Measurements from ENCODE around the gene ARSI.
"Not testable (repeated sequence)": the region's sequence is repeated elsewhere in the genome, so short reads cannot be mapped to it uniquely, and the experiment has no call there.

Gene ARSI

DNA sequence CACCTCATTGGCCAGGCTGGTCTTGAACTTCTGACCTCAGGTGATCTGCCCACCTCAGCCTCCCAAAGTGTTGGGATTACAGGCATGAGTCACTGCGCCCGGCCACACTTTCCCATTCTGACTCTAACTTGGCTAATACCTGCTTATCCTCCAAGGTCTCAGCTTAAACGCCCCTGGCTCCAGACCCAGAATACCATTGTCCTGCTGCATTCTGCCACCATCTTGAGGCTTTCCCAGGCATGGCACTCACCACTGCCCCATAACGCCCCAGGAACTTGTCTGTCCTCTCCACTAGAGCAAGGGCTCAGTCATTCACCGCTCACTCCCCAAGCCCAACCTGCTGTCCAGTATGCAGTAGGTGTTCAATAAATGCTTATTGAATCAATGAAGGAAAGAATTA is 53.0 kb downstream of the ARSI start:
- ChIA-PET POLR2A (no interaction called here), CTCF (interaction anchor here (0.7 kb wide), 1 partner anchor 186 kb away, joined by 3 read pairs; no protein-coding TSS in a partner anchor)
- TF ChIP-seq ZNF677 (tag by site-specific recombination; IDR thresholded peaks at IDR 0.05): no peak
- TF ChIP-seq, protein P1, sequence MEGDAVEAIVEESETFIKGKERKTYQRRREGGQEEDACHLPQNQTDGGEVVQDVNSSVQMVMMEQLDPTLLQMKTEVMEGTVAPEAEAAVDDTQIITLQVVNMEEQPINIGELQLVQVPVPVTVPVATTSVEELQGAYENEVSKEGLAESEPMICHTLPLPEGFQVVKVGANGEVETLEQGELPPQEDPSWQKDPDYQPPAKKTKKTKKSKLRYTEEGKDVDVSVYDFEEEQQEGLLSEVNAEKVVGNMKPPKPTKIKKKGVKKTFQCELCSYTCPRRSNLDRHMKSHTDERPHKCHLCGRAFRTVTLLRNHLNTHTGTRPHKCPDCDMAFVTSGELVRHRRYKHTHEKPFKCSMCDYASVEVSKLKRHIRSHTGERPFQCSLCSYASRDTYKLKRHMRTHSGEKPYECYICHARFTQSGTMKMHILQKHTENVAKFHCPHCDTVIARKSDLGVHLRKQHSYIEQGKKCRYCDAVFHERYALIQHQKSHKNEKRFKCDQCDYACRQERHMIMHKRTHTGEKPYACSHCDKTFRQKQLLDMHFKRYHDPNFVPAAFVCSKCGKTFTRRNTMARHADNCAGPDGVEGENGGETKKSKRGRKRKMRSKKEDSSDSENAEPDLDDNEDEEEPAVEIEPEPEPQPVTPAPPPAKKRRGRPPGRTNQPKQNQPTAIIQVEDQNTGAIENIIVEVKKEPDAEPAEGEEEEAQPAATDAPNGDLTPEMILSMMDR (tag by site-specific recombination; IDR thresholded peaks at IDR 0.05): 0 out of 2 replicates have a peak, but pooled peaks have one; percentile 20
- TF ChIP-seq ZNF292 (tag by site-specific recombination; IDR thresholded peaks at IDR 0.05; ENCODE audit: borderline replicate concordance, low read depth): no peak
- no peak for TF ChIP-seq ZNF623 (tag by site-specific recombination; IDR thresholded peaks at IDR 0.05)
- TF ChIP-seq ZFP41 (tag by site-specific recombination; IDR thresholded peaks at IDR 0.05; ENCODE audit: borderline replicate concordance): no peak

DNA sequence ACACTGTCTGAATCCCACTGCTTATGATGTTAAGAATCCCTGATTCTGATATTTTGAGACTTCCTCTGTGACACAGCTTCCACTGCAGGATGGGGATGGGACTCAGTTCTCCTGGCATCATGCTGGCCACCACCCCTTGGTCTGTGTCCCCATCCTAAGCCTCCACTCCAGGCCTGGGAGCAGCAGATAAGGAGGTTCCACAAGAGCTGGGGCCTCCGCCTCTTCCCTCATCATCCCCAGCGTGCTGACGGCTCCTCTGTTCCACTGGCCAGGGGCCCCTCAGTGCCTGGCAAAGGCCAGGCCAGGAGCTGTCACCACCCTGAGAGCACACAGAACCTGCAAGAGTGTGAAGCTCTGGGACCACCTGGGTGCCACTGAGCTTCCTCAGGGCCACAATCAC is 53.8 kb downstream of the ARSI start:
- Histone ChIP-seq H3K36me3 (ENCODE audit: control insufficient read depth in 2 of 2, insufficient read depth in 1 of 2, low read length in 2 of 2) (no peaks in the 10 kb centered on the region), H3K9me3 (ENCODE audit: control insufficient read depth, insufficient read depth, low read depth, low read length) (no peaks in the 10 kb centered on the region), H3K4me1 (ENCODE audit: control insufficient read depth, insufficient read depth, low read length) (no peaks in the 10 kb centered on the region), H3K4me3 (ENCODE audit: low read depth, low read length) (no peak overlapping the region), H3K27ac (ENCODE audit: extremely low read depth, low read depth, low read length) (no peak overlapping the region)
- TF ChIP-seq, protein P2, sequence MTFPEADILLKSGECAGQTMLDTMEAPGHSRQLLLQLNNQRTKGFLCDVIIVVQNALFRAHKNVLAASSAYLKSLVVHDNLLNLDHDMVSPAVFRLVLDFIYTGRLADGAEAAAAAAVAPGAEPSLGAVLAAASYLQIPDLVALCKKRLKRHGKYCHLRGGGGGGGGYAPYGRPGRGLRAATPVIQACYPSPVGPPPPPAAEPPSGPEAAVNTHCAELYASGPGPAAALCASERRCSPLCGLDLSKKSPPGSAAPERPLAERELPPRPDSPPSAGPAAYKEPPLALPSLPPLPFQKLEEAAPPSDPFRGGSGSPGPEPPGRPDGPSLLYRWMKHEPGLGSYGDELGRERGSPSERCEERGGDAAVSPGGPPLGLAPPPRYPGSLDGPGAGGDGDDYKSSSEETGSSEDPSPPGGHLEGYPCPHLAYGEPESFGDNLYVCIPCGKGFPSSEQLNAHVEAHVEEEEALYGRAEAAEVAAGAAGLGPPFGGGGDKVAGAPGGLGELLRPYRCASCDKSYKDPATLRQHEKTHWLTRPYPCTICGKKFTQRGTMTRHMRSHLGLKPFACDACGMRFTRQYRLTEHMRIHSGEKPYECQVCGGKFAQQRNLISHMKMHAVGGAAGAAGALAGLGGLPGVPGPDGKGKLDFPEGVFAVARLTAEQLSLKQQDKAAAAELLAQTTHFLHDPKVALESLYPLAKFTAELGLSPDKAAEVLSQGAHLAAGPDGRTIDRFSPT (tag by site-specific recombination; IDR thresholded peaks at IDR 0.05): no peak
- CTCF ChIA-PET: interaction anchor here (0.6 to 0.7 kb wide), 2 partner anchors 187 to 258 kb away, joined by 3 read pairs; no protein-coding TSS in a partner anchor
- POLR2A ChIA-PET: no interaction called here

More for the DNA sequence above, 53.0 kb downstream of the ARSI start:
- no peak overlapping the region for H3K4me3 ChIP-seq (ENCODE audit: low read depth, low read length)
- H3K4me1 ChIP-seq (ENCODE audit: control insufficient read depth, insufficient read depth, low read length): no peaks in the 10 kb centered on the region
- H3K27ac ChIP-seq (ENCODE audit: extremely low read depth, low read depth, low read length): no peak overlapping the region
- H3K9me3 ChIP-seq (ENCODE audit: control insufficient read depth, insufficient read depth, low read depth, low read length): no peaks in the 10 kb centered on the region
- H3K36me3 ChIP-seq (ENCODE audit: control insufficient read depth in 2 of 2, insufficient read depth in 1 of 2, low read length in 2 of 2): no peaks in the 10 kb centered on the region

DNA sequence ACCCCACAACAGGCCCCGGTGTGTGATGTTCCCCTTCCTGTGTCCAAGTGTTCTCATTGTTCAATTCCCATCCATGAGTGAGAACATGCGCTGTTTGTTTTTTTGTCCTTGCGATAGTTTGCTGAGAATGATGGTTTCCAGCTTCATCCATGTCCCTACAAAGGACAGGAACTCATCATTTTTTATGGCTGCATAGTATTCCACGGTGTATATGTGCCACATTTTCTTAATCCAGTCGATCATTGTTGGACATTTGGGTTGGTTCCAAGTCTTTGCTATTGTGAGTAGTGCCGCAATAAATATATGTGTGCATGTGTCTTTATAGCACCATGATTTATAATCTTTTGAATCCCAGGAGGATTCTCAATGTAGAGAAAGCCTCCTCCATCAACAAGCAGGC is 54.2 kb downstream of the ARSI start:
- POLR2A ChIA-PET; H3K4me1 ChIP-seq (ENCODE audit: control insufficient read depth, insufficient read depth, low read length); H3K27ac ChIP-seq (ENCODE audit: extremely low read depth, low read depth, low read length); H3K9me3 ChIP-seq (ENCODE audit: control insufficient read depth, insufficient read depth, low read depth, low read length); H3K36me3 ChIP-seq (ENCODE audit: control insufficient read depth in 2 of 2, insufficient read depth in 1 of 2, low read length in 2 of 2); H3K4me3 ChIP-seq (ENCODE audit: low read depth, low read length): not testable (repeated sequence)
- CTCF ChIA-PET: interaction anchor here (0.6 kb wide), 1 partner anchor 257 kb away, joined by 3 read pairs; no protein-coding TSS in a partner anchor
- peak; percentile 98 for TF ChIP-seq ZNF146 (tag by site-specific recombination; IDR thresholded peaks at IDR 0.05)

DNA sequence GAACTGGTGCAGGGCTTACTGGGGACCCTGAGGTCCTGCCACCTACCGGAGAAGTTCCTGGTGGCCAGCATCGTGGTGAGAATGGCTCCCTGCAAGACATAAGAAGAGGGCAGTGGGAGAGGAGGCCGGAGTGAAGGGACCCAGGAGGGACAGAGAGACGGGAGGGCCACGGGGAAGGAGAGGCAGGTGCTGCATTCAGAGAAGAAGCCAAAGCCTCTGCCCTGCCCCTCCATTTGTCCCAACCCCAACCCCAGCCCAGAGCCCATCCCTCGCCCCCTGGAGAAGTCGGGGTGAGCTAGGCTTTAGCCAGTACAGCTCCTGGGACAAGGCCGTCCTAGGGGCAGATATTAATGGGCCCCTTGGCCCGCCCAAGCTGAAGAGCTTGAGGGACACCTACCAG is 55.0 kb downstream of the ARSI start:
- no peak overlapping the region for H3K27ac ChIP-seq (ENCODE audit: extremely low read depth, low read depth, low read length)
- no peak for TF ChIP-seq ZNF560 (tag by site-specific recombination; IDR thresholded peaks at IDR 0.05; ENCODE audit: borderline replicate concordance)
- no peak for TF ChIP-seq ZFHX2 (tag by site-specific recombination; conservative IDR thresholded peaks at IDR 0.05)
- TF ChIP-seq PRDM1 (tag by site-specific recombination; IDR thresholded peaks at IDR 0.05): no peak
- no peak for TF ChIP-seq ZNF133 (tag by site-specific recombination; IDR thresholded peaks at IDR 0.05)
- no peak for TF ChIP-seq ZIC2 (tag by site-specific recombination; IDR thresholded peaks at IDR 0.05)
- TF ChIP-seq, protein P3, sequence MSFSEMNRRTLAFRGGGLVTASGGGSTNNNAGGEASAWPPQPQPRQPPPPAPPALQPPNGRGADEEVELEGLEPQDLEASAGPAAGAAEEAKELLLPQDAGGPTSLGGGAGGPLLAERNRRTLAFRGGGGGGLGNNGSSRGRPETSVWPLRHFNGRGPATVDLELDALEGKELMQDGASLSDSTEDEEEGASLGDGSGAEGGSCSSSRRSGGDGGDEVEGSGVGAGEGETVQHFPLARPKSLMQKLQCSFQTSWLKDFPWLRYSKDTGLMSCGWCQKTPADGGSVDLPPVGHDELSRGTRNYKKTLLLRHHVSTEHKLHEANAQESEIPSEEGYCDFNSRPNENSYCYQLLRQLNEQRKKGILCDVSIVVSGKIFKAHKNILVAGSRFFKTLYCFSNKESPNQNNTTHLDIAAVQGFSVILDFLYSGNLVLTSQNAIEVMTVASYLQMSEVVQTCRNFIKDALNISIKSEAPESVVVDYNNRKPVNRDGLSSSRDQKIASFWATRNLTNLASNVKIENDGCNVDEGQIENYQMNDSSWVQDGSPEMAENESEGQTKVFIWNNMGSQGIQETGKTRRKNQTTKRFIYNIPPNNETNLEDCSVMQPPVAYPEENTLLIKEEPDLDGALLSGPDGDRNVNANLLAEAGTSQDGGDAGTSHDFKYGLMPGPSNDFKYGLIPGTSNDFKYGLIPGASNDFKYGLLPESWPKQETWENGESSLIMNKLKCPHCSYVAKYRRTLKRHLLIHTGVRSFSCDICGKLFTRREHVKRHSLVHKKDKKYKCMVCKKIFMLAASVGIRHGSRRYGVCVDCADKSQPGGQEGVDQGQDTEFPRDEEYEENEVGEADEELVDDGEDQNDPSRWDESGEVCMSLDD (tag by site-specific recombination; IDR thresholded peaks at IDR 0.05): no peak
- no peak for TF ChIP-seq OSR2 (tag by site-specific recombination; IDR thresholded peaks at IDR 0.05)
- no peak for TF ChIP-seq ZNF585B (tag by site-specific recombination; IDR thresholded peaks at IDR 0.05)
- no peak for TF ChIP-seq TRIM28 (IDR thresholded peaks at IDR 0.05; ENCODE audit: borderline replicate concordance, low read length)
- no peak for TF ChIP-seq ZNF776 (tag by site-specific recombination; IDR thresholded peaks at IDR 0.05; ENCODE audit: borderline replicate concordance)
- no peak for TF ChIP-seq ZNF629 (tag by site-specific recombination; IDR thresholded peaks at IDR 0.05)
- TF ChIP-seq, protein P4, sequence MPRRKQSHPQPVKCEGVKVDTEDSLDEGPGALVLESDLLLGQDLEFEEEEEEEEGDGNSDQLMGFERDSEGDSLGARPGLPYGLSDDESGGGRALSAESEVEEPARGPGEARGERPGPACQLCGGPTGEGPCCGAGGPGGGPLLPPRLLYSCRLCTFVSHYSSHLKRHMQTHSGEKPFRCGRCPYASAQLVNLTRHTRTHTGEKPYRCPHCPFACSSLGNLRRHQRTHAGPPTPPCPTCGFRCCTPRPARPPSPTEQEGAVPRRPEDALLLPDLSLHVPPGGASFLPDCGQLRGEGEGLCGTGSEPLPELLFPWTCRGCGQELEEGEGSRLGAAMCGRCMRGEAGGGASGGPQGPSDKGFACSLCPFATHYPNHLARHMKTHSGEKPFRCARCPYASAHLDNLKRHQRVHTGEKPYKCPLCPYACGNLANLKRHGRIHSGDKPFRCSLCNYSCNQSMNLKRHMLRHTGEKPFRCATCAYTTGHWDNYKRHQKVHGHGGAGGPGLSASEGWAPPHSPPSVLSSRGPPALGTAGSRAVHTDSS (tag by site-specific recombination; IDR thresholded peaks at IDR 0.05): no peak
- POLR2A ChIA-PET: no interaction called here
- H3K36me3 ChIP-seq (ENCODE audit: control insufficient read depth in 2 of 2, insufficient read depth in 1 of 2, low read length in 2 of 2): no peaks in the 10 kb centered on the region
- CTCF ChIA-PET: no interaction called here
- H3K4me3 ChIP-seq (ENCODE audit: low read depth, low read length): no peak overlapping the region
- no peaks in the 10 kb centered on the region for H3K4me1 ChIP-seq (ENCODE audit: control insufficient read depth, insufficient read depth, low read length)
- no peaks in the 10 kb centered on the region for H3K9me3 ChIP-seq (ENCODE audit: control insufficient read depth, insufficient read depth, low read depth, low read length)

All from HEK293 (cell line).